MCF 10A (cell line): ENCODE data around the gene OPRL1. TPM values are rescaled to one million over a fixed set of nuclear protein-coding genes. Genes with fewer than 3 reads are reported as not detected.
A peak's percentile ranks its signal among the peaks of the same experiment; 100 is the strongest.

Experiments used
- BruUV-seq: library from RNA; stranded (reverse); fragments of 400-500 nt; replicated peaks from 2 replicates; lab custom pipeline; 2021; lab: Mats Ljungman, UMichigan
- CTCF ChIA-PET: fragments of 300-600 bp; sonication (Branson Sonifier 250); formaldehyde crosslinking; extraction: SDS; loops from one replicate; lab custom pipeline; 2021; ENCODE audit warnings: antibody characterized with exemption, inconsistent platforms; lab: Yijun Ruan, JAX
- POLR2A ChIA-PET: fragments of 300-600, 350-650 bp; sonication (Branson Sonifier 250); formaldehyde crosslinking; extraction: SDS; loops from one replicate; lab custom pipeline; 2020; ENCODE audit warnings: antibody characterized with exemption, inconsistent platforms; lab: Yijun Ruan, JAX
- DNase-seq: peaks from one replicate; pipeline ENCODE4 v3.0.0-alpha.2; 2018; ENCODE audit not compliant: unreplicated experiment
- H3K27ac Mint-ChIP-seq: one replicate; pipeline ENCODE4 v1.8.0; 2022; ENCODE audit warnings: mild to moderate bottlenecking, low read depth, mixed read lengths; ENCODE audit not compliant: unreplicated experiment
- H3K27me3 Mint-ChIP-seq: one replicate; pipeline ENCODE4 v1.8.0; 2022; ENCODE audit warnings: mixed read lengths; ENCODE audit not compliant: insufficient read depth, unreplicated experiment
- H3K36me3 Mint-ChIP-seq: one replicate; pipeline ENCODE4 v1.8.0; 2022; ENCODE audit warnings: mild to moderate bottlenecking, moderate library complexity, mixed read lengths; ENCODE audit not compliant: insufficient read depth, unreplicated experiment
- H3K4me1 Mint-ChIP-seq: one replicate; pipeline ENCODE4 v1.8.0; 2022; ENCODE audit warnings: mixed read lengths; ENCODE audit not compliant: insufficient read depth, unreplicated experiment
- H3K4me3 Mint-ChIP-seq: one replicate; pipeline ENCODE4 v1.8.0; 2022; ENCODE audit warnings: mild to moderate bottlenecking, moderate library complexity, mixed read lengths; ENCODE audit not compliant: unreplicated experiment
- H3K9me3 Mint-ChIP-seq: one replicate; pipeline ENCODE4 v1.8.0; 2022; ENCODE audit warnings: mixed read lengths; ENCODE audit not compliant: unreplicated experiment
- intact Hi-C: fragments of 100-400 bp; cut with micrococcal nuclease; formaldehyde crosslinking; loops from 2 replicates; pipeline ENCODE4 v1.14.1; 2022
- total RNA-seq: library from RNA; stranded (reverse); gene quantifications from 2 replicates; pipeline ENCODE4 v1.2.3, GENCODE V29; 2022
- TF ChIP-seq, protein P1 (sequence below): fragments of 200-600 bp; IDR thresholded peaks from one replicate; pipeline ENCODE4 v1.8.0; 2022; ENCODE audit warnings: antibody characterized with exemption, mild to moderate bottlenecking; ENCODE audit not compliant: unreplicated experiment

Gene OPRL1
- total RNA-seq, 1 experiment from 2014 or later = 0.12 TPM

DNA sequence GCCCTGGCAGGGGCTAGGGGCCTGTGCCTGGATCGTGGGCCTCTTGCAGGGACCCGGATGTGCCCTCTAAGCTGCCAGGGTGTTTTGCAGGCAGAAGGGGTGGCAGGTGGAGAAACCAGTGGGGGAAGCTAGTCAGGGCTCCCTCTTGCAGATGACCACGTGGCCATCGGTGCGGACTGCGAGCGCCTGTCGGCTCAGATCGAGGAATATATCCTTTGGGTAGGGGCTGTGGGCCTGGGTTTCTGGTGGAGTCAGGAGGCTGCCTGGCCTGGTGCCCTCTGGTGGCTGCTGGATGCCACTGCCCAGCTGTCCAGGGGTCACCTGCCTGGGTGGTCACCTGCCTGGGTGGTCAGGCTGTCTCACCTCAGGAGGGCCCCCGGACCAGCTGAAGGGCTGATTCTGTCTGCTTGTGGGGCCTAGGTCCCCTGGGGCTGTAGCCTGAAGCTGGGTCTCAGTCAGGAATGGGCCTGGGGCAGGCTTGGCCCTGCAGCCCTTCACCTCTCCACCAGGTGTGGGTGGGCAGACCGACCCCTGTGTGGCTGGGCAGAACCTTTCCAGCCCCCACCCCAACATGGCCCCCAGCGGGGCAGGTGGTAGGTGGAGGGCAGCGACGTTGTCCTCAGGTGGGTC, 10.2 kb upstream of the OPRL1 start:
- intact Hi-C loops = no loop called here
- BruUV-seq = no TSS peak
- Mint-ChIP-seq H3K27ac (no peak overlapping the region), H3K9me3 (no peaks in the 10 kb centered on the region), H3K4me3 (no peak overlapping the region), H3K36me3 (no peaks in the 10 kb centered on the region), H3K4me1 (peaks cover 23% of the 10 kb centered on the region), H3K27me3 (no peaks in the 10 kb centered on the region)
- CTCF ChIA-PET = interaction anchor here (0.6 to 5.2 kb wide), 12 partner anchors 8 to 801 kb away, joined by 3 to 37 read pairs (median 6); partner anchors contain the start of genes LKAAEAR1, OPRL1 and RGS19
- TF ChIP-seq, protein P1, sequence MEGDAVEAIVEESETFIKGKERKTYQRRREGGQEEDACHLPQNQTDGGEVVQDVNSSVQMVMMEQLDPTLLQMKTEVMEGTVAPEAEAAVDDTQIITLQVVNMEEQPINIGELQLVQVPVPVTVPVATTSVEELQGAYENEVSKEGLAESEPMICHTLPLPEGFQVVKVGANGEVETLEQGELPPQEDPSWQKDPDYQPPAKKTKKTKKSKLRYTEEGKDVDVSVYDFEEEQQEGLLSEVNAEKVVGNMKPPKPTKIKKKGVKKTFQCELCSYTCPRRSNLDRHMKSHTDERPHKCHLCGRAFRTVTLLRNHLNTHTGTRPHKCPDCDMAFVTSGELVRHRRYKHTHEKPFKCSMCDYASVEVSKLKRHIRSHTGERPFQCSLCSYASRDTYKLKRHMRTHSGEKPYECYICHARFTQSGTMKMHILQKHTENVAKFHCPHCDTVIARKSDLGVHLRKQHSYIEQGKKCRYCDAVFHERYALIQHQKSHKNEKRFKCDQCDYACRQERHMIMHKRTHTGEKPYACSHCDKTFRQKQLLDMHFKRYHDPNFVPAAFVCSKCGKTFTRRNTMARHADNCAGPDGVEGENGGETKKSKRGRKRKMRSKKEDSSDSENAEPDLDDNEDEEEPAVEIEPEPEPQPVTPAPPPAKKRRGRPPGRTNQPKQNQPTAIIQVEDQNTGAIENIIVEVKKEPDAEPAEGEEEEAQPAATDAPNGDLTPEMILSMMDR = peak; percentile 81
- peak; percentile 41 for DNase-seq
- POLR2A ChIA-PET = interaction anchor here (0.9 to 1.3 kb wide), 5 partner anchors 14 to 176 kb away, joined by 3 to 4 read pairs (median 3); no protein-coding TSS in a partner anchor

- ChIA-PET POLR2A (interaction anchor here (0.9 to 1.3 kb wide), 4 partner anchors 13 to 177 kb away, joined by 3 to 4 read pairs (median 3); no protein-coding TSS in a partner anchor), CTCF (interaction anchor here (0.6 to 5.2 kb wide), 9 partner anchors 8 to 309 kb away, joined by 3 to 37 read pairs (median 7); partner anchors contain the start of genes LKAAEAR1, OPRL1 and RGS19)
- intact Hi-C loops = no loop called here
- Mint-ChIP-seq H3K4me3 (no peak overlapping the region), H3K36me3 (no peaks in the 10 kb centered on the region), H3K27ac (no peak overlapping the region), H3K4me1 (peaks cover 17% of the 10 kb centered on the region), H3K9me3 (no peaks in the 10 kb centered on the region), H3K27me3 (no peaks in the 10 kb centered on the region)
- TF ChIP-seq, protein P1 = no peak
- DNase-seq = no peak
- BruUV-seq = no TSS peak
These were observed 9.5 kb upstream of the OPRL1 start for GRCh38 chr20:64070244-64070993.

DNA sequence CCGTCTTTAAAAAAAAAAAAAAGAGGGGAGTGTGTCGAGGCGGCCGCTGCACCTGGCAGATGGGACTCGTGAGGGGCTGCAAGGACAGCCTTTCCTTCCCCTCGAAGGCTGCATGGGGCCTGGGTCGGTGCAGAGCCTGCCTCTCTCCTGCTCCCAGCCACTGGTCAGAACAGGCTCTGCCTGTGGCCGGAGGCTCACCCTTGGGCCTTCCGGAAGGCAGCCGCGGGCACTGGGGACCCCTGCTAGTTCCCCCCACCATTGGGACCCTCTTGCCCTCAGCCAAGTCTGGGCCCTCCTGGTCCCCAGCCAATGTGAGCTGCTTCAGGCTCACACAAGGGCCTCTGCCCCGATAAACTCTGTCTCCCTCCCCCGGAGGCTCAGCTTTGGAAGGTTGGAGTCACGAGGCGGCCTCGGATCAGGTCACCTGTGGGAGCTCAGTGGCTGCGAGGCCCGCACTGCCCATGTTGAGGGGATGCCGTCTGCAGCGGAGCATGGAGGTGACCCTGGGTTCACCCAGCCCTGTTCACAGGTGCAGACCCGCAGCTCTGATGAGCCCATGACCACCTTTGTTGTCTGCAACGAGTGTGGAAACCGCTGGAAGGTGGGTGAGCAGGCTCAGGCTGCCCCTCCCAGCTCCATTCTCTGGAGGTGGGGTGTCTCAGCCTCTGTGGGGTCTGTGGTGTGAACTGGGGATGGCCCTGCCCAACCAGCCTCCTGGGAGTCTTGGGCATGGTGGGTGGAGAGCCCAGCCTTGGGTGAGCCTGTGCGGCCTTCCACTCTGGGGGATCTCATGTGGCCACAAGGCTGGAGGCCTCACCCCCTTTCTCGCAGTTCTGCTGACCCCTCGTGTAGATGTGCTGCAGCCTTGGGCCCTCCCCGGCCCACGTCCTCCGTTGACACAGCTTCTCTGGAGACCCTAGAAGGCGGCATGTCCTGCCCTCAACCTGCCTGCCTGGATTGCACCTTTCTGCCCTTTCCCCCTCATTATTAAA, 8.2 kb upstream of the OPRL1 start:
- no peak for DNase-seq
- Mint-ChIP-seq H3K9me3 (no peaks in the 10 kb centered on the region), H3K4me1 (peaks cover 7% of the 10 kb centered on the region), H3K36me3 (no peaks in the 10 kb centered on the region), H3K27me3 (no peaks in the 10 kb centered on the region), H3K27ac (no peak overlapping the region), H3K4me3 (no peak overlapping the region)
- intact Hi-C loops = no loop called here
- TF ChIP-seq, protein P1 = no peak
- CTCF ChIA-PET = interaction anchor here (0.6 to 5.2 kb wide), 5 partner anchors 8 to 1429 kb away, joined by 3 to 37 read pairs (median 3); partner anchors contain the start of genes LKAAEAR1, OPRL1 and RGS19
- BruUV-seq = no TSS peak
- POLR2A ChIA-PET = interaction anchor here (1.9 kb wide), 1 partner anchor 9 kb away, joined by 6 read pairs; the partner anchor contains the start of gene TCEA2
